HepG2 (cell line): ENCODE measurements around the gene KCTD6. TPM values are rescaled to one million over a fixed set of nuclear protein-coding genes. Genes with fewer than 3 reads are reported as not detected.

Experiments
- CSRNP1 ChIP-seq: sonication (generic); formaldehyde crosslinking; IDR thresholded peaks from 2 replicates; pipeline ENCODE4 v1.8.1; 2023; ENCODE audit warnings: mild to moderate bottlenecking, missing genetic modification reagents
- FOXO1 ChIP-seq: sonication (generic); formaldehyde crosslinking; IDR thresholded peaks from 2 replicates; pipeline ENCODE4 v1.4.0; 2020; ENCODE audit warnings: missing genetic modification reagents
- LCORL ChIP-seq, 2 experiments: fragments of 450-650 bp in 1 of 2; sonication (generic) in 1 of 2; formaldehyde crosslinking in 1 of 2; IDR thresholded peaks; 2 replicates each; pipeline versions ENCODE4 v1.5.0 to v1.6.1; 2017 to 2020; ENCODE audit warnings: antibody characterized with exemption in 1 of 2, missing genetic modification reagents in 1 of 2
- MAF1 ChIP-seq: sonication (generic); formaldehyde crosslinking; IDR thresholded peaks from 2 replicates; pipeline ENCODE4 v1.5.0; 2020; ENCODE audit warnings: missing genetic modification reagents, borderline replicate concordance
- NRL ChIP-seq: sonication (generic); formaldehyde crosslinking; IDR thresholded peaks from 2 replicates; pipeline ENCODE4 v1.5.0; 2020; ENCODE audit warnings: missing genetic modification reagents, mild to moderate bottlenecking, moderate library complexity, borderline replicate concordance
- ZNF280B ChIP-seq: sonication (generic); formaldehyde crosslinking; IDR thresholded peaks from 2 replicates; pipeline ENCODE4 v1.5.0; 2020; ENCODE audit warnings: missing genetic modification reagents, mild to moderate bottlenecking, borderline replicate concordance
- ZNF704 ChIP-seq: sonication (generic); formaldehyde crosslinking; IDR thresholded peaks from 2 replicates; pipeline ENCODE4 v1.8.1; 2023; ENCODE audit warnings: mild to moderate bottlenecking, inconsistent platforms, moderate library complexity, missing genetic modification reagents, borderline replicate concordance
- polyA plus RNA-seq, 8 experiments: library from polyadenylated mRNA; depleted of rRNA in 3 of 8; stranded (reverse) in 7 of 8; unstranded in 1 of 8; fragments of >200 nt; fragmentation: Illumina TruSeq in 4 of 8; extraction: Trizol in 4 of 8; gene quantifications; 2 replicates each; pipeline versions ENCODE4 v1.2.1 to v1.2.3, GENCODE V29; 2011 to 2016; ENCODE audit warnings: low read depth in 4 of 8, missing spikeins in 1 of 8, mixed read lengths in 1 of 8; ENCODE audit not compliant: insufficient read depth in 1 of 8
- total RNA-seq, 5 experiments: library from RNA; depleted of rRNA; stranded (reverse); fragments of >200 nt; fragmentation: Illumina TruSeq; extraction: Trizol; gene quantifications; 2 replicates each; pipeline ENCODE4 v1.2.3, GENCODE V29; 2016; ENCODE audit warnings: low read depth in 1 of 5

Gene KCTD6
- total and polyA plus RNA-seq, 2 of the 13 experiments (the other 11 are each of a cell fraction or from before 2014, with no cell fraction given), result 13.4 to 14.2 TPM

GRCh38 chr3:58490860-58491501 is 915 bp upstream of the KCTD6 start (continued):
- TF ChIP-seq CSRNP1 (CRISPR knock-in tag), result peak; percentile 25; the same call in 1 of the 2 replicates
- TF ChIP-seq MAF1 (CRISPR knock-in tag), result no peak
- TF ChIP-seq NRL (CRISPR knock-in tag), result peak; percentile 66; the same call in 1 of the 2 replicates
- TF ChIP-seq ZNF704 (CRISPR knock-in tag), result no peak
- 0 out of 2 replicates have a peak, but pooled peaks have one; percentile 5 for TF ChIP-seq FOXO1 (CRISPR knock-in tag)
- no peak for TF ChIP-seq LCORL (IDR thresholded peaks at IDR 0.05)
- 0 out of 2 replicates have a peak, but pooled peaks have one; percentile 33 for TF ChIP-seq LCORL (CRISPR knock-in tag; IDR thresholded peaks at IDR 0.05)
- 0 out of 2 replicates have a peak, but pooled peaks have one; percentile 28 for TF ChIP-seq ZNF280B (CRISPR knock-in tag)
